ENCODE measurements around the gene MYO1D.

DNA sequence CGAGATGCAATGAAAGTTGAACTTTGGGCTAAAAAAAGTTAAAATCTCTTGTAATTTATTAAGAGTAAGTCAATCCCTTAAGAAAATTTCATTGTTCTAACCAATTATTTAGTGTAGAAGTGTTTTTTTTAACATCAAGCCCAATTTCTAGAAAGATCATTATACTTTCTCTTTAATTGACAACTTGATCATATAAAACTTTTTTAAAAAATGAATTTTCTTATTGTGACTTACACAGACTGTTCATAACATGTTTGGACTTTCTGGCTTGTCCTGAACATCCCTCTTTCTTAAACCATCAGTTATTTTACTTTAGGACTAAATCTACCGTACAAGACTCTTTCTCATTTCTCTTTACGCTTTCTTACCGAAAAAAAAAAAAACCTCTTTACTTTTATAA is 24.8 kb upstream of the MYO1D start:
- no peak for TF ChIP-seq POLR2A (IDR thresholded peaks at IDR 0.05)
- TF ChIP-seq, protein P1, sequence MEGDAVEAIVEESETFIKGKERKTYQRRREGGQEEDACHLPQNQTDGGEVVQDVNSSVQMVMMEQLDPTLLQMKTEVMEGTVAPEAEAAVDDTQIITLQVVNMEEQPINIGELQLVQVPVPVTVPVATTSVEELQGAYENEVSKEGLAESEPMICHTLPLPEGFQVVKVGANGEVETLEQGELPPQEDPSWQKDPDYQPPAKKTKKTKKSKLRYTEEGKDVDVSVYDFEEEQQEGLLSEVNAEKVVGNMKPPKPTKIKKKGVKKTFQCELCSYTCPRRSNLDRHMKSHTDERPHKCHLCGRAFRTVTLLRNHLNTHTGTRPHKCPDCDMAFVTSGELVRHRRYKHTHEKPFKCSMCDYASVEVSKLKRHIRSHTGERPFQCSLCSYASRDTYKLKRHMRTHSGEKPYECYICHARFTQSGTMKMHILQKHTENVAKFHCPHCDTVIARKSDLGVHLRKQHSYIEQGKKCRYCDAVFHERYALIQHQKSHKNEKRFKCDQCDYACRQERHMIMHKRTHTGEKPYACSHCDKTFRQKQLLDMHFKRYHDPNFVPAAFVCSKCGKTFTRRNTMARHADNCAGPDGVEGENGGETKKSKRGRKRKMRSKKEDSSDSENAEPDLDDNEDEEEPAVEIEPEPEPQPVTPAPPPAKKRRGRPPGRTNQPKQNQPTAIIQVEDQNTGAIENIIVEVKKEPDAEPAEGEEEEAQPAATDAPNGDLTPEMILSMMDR (IDR thresholded peaks at IDR 0.05) = no peak
